GM12892 (cell line): ENCODE data around the gene OASL.
"Not testable (repeated sequence)": the region's sequence is repeated elsewhere in the genome, so short reads cannot be mapped to it uniquely, and the experiment has no call there.

Source experiments
- POLR2A ChIP-seq: IDR thresholded peaks from 2 replicates; pipeline ENCODE4 v1.6.1; 2011; ENCODE audit warnings: low read depth, low read length, control low read depth
- TAF1 ChIP-seq: IDR thresholded peaks from 2 replicates; pipeline ENCODE4 v1.6.1; 2011; ENCODE audit warnings: low read depth, mild to moderate bottlenecking, control low read depth, low read length, borderline replicate concordance

DNA sequence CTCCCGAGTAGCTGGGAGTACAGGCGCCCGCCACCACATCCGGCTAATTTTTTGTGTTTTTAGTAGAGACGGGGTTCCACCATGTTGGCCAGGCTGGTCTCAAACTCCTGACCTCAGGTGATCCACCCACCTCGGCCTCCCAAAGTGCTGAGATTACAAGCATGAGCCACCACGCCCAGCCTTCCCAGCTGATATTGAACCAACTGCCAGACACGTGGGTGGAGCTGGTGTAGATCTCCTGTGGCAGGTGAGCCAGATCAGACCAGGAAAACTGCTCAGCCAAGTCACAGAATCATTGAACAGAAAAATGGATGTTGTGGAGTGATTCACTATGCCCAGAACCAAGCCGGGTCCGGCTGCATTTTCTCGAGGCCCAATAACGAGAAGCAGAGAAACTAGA lies 8.4 kb upstream of the OASL start:
- TF ChIP-seq POLR2A, TAF1: not testable (repeated sequence)
